OCI-LY3 (cell line): ENCODE data around the gene ARFGAP2.
"Not testable (repeated sequence)": the region's sequence is repeated elsewhere in the genome, so short reads cannot be mapped to it uniquely, and the experiment has no call there.

Experiments
- EZH2phosphoT487 ChIP-seq: fragments of 200-600 bp; shearing (Covaris generic); IDR thresholded peaks from 2 replicates; pipeline ENCODE4 v1.6.1; 2018; ENCODE audit warnings: antibody characterized with exemption, mixed run types, low read depth
- TF ChIP-seq, protein P1 (sequence below): fragments of 200-600, 300-600 bp; sonication (generic); IDR thresholded peaks from 2 replicates; pipeline ENCODE4 v1.5.1; 2014; ENCODE audit warnings: antibody characterized with exemption, low read length, low read depth

GRCh38 chr11:47198161-47198560, 21.5 kb upstream of the ARFGAP2 start:
- TF ChIP-seq, protein P1, sequence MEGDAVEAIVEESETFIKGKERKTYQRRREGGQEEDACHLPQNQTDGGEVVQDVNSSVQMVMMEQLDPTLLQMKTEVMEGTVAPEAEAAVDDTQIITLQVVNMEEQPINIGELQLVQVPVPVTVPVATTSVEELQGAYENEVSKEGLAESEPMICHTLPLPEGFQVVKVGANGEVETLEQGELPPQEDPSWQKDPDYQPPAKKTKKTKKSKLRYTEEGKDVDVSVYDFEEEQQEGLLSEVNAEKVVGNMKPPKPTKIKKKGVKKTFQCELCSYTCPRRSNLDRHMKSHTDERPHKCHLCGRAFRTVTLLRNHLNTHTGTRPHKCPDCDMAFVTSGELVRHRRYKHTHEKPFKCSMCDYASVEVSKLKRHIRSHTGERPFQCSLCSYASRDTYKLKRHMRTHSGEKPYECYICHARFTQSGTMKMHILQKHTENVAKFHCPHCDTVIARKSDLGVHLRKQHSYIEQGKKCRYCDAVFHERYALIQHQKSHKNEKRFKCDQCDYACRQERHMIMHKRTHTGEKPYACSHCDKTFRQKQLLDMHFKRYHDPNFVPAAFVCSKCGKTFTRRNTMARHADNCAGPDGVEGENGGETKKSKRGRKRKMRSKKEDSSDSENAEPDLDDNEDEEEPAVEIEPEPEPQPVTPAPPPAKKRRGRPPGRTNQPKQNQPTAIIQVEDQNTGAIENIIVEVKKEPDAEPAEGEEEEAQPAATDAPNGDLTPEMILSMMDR: not testable (repeated sequence)
- not testable (repeated sequence) for TF ChIP-seq EZH2phosphoT487
